Progenitor cell of endocrine pancreas (in vitro differentiated cells): ENCODE results near the gene RNF128. TPM values are rescaled to one million over a fixed set of nuclear protein-coding genes. Genes with fewer than 3 reads are reported as not detected.

Experiments
- total RNA-seq: library from RNA; stranded (reverse); gene quantifications from 2 replicates; pipeline ENCODE4 v1.2.1, GENCODE V29; 2021

RNF128 gene
- total RNA-seq, 1 donor from 2014 or later = 14.8 TPM

Other genes with a start within 250 kb of the RNF128 start
- gene RADX, start 114.7 kb upstream of the RNF128 start, total RNA-seq = 9.9 and 10.0 TPM in 2 replicates
- gene TBC1D8B, start 76.0 kb downstream of the RNF128 start, total RNA-seq = 6.6 and 6.8 TPM in 2 replicates
- gene RIPPLY1, start 176.6 kb downstream of the RNF128 start, total RNA-seq = not detected in 2 replicates
- 1.2 and 1.6 TPM in 2 replicates for gene CLDN2, start 193.7 kb downstream of the RNF128 start, total RNA-seq